ENCODE data around the gene GABRB2.

Gene GABRB2

GRCh38 chr5:161481922-161482321 lies 64.6 kb downstream of the GABRB2 start:
- TF ChIP-seq GABPA (IDR thresholded peaks at IDR 0.05; ENCODE audit: low read depth) (no peak), CTCF (IDR thresholded peaks at IDR 0.05; ENCODE audit: insufficient read depth, low read length) (no peak), SPI1 (IDR thresholded peaks at IDR 0.05; ENCODE audit: borderline replicate concordance, low read depth) (no peak), POLR2AphosphoS5 (IDR thresholded peaks at IDR 0.05; ENCODE audit: low read depth) (no peak), REST (IDR thresholded peaks at IDR 0.05; ENCODE audit: insufficient replicate concordance, low read depth) (no peak)

GRCh38 chr5:161471211-161471950 lies 75.1 kb downstream of the GABRB2 start:
- Histone ChIP-seq H3K4me3 (replicated peaks; ENCODE audit: insufficient read depth, low read length) (no peak overlapping the region), H3K27me3 (ENCODE audit: insufficient read depth, poor library complexity, severe bottlenecking) (no peaks in the 10 kb centered on the region), H3K27ac (replicated peaks) (no peak overlapping the region)
- TF ChIP-seq GABPA (IDR thresholded peaks at IDR 0.05; ENCODE audit: low read depth) (no peak), CTCF (IDR thresholded peaks at IDR 0.05; ENCODE audit: insufficient read depth, low read length) (no peak), REST (IDR thresholded peaks at IDR 0.05; ENCODE audit: insufficient replicate concordance, low read depth) (no peak), POLR2AphosphoS5 (IDR thresholded peaks at IDR 0.05; ENCODE audit: low read depth) (no peak), SPI1 (IDR thresholded peaks at IDR 0.05; ENCODE audit: borderline replicate concordance, low read depth) (no peak)
- DNase-seq (ENCODE audit: low read depth in 1 of 2, low spot score in 1 of 2) = no peak

More at GRCh38 chr5:161481922-161482321, 64.6 kb downstream of the GABRB2 start:
- no peak overlapping the region for H3K4me3 ChIP-seq (replicated peaks; ENCODE audit: insufficient read depth, low read length)
- no peaks in the 10 kb centered on the region for H3K27me3 ChIP-seq (ENCODE audit: insufficient read depth, poor library complexity, severe bottlenecking)
- no peak for DNase-seq (ENCODE audit: low read depth in 1 of 2, low spot score in 1 of 2)
- H3K27ac ChIP-seq (replicated peaks) = no peak overlapping the region

GRCh38 chr5:161467703-161468102 lies 78.8 kb downstream of the GABRB2 start:
- no peak for DNase-seq (ENCODE audit: low read depth in 1 of 2, low spot score in 1 of 2)
- Histone ChIP-seq H3K4me3 (replicated peaks; ENCODE audit: insufficient read depth, low read length) (no peak overlapping the region), H3K27ac (replicated peaks) (no peak overlapping the region), H3K27me3 (ENCODE audit: insufficient read depth, poor library complexity, severe bottlenecking) (no peaks in the 10 kb centered on the region)
- no peak for TF ChIP-seq GABPA (IDR thresholded peaks at IDR 0.05; ENCODE audit: low read depth)
- TF ChIP-seq SPI1 (IDR thresholded peaks at IDR 0.05; ENCODE audit: borderline replicate concordance, low read depth) = no peak
- no peak for TF ChIP-seq CTCF (IDR thresholded peaks at IDR 0.05; ENCODE audit: insufficient read depth, low read length)
- TF ChIP-seq POLR2AphosphoS5 (IDR thresholded peaks at IDR 0.05; ENCODE audit: low read depth) = no peak
- TF ChIP-seq REST (IDR thresholded peaks at IDR 0.05; ENCODE audit: insufficient replicate concordance, low read depth) = no peak
